Measurements from ENCODE around the gene PCP2.

DNA sequence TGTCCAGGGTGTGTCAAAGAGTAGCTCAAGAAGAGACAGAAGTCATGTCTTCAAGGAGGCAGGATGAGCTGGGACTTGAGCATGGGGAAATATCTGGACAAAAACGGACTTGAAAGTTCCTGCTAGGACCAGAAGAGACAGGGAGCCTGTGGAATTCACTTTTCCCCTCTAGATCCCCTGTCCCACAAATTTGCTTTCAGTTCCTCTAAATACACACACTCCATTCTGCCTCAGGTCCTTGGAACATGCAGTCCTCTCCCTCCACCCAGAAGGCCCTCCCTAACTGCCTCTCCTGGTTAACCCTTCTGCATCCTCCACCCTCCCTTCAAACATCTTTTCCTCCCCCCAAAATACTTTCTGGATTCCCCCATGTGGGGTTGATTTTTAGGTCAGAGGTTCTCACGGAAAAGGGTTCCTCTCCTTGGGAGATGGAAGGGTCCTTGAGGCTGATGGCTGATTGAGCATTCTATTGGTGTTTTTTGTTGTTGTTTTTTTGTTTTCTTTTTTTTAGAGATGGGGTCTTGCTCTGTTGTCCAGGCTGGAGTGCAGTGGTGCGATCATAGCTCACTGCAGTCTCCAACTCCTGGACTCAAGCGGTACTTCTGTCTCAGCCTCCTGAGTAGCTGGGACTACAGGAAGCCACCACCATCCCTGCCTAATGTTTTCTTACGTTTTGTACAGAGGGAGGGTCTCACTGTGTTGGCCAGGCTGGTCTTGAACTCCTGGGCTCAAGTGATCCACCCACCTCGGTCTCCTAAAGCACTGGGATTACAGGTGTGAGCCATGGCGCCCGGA lies 28.4 kb upstream of the PCP2 start:
- TF ChIP-seq, protein P1, sequence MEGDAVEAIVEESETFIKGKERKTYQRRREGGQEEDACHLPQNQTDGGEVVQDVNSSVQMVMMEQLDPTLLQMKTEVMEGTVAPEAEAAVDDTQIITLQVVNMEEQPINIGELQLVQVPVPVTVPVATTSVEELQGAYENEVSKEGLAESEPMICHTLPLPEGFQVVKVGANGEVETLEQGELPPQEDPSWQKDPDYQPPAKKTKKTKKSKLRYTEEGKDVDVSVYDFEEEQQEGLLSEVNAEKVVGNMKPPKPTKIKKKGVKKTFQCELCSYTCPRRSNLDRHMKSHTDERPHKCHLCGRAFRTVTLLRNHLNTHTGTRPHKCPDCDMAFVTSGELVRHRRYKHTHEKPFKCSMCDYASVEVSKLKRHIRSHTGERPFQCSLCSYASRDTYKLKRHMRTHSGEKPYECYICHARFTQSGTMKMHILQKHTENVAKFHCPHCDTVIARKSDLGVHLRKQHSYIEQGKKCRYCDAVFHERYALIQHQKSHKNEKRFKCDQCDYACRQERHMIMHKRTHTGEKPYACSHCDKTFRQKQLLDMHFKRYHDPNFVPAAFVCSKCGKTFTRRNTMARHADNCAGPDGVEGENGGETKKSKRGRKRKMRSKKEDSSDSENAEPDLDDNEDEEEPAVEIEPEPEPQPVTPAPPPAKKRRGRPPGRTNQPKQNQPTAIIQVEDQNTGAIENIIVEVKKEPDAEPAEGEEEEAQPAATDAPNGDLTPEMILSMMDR (IDR thresholded peaks at IDR 0.05): no peak
- no peak for TF ChIP-seq POLR2A (IDR thresholded peaks at IDR 0.05)

Measured in adrenal gland (tissue), 5 donors.